ENCODE measurements around the gene BOK. TPM values are rescaled to one million over a fixed set of nuclear protein-coding genes. Genes with fewer than 3 reads are reported as not detected.

BOK gene
- total and polyA plus RNA-seq, 10 of the 15 experiments (the other 5 are each of a cell fraction or from before 2014, with no cell fraction given): 0.04 to 0.15 (median 0.12) TPM; not detected in 7

DNA sequence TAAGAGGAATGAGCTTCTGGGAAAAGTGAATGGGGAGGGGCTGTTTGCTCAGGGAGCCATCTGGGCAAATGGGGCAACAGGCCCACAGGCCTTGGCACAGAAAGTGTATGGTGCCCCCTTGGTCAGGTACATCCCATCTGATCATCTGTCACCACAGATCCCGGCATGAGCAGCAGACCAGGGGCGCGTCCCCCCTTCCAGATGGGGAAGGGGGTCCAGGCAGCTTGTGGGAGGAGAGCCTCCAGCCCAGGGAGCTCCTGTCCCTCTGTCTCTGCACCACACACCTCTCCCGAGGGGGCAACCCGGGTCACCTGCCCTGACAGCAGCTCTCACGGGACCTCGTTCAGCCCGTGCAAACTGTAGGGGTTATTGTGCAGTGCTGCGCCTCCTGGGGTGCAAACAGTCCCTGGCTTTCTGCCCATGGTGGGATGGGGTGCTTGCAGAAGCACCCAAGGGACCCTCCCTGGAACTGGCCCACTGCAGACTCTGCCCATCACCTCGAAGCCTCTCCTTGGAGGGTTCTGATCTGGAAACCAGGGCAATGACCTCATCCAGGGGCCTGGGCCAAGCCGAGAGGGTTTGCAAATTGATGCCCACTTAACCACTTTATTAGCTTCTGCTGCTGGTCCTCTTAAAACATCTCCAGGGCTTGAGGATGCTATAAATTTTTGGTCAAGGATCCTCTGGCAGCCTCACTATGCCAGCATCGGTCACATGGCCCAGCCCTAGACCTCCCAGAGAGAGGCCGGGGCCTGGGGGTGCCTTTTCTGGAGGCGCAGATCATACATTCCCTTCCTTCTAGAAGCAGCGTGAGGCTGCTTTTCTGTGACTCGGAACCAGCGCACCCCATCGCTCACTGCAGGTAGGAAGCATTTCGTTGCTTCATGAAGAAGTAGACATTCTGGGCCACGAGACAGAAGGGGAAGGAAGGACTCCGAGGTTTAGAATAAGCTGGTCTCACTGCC lies 7.6 kb upstream of the BOK start:
- no peak overlapping the region for H3K27ac ChIP-seq (ENCODE audit: control insufficient read depth, insufficient read depth)
- no peak overlapping the region for H3K4me3 ChIP-seq
- RAD21 ChIA-PET (ENCODE audit: unreplicated experiment): no interaction called here
- SMC1A ChIA-PET (ENCODE audit: uncharacterized antibody, unreplicated experiment): no interaction called here
- no peaks in the 10 kb centered on the region for H3K79me2 ChIP-seq (ENCODE audit: control insufficient read depth, insufficient read depth, low read length)
- ATAC-seq (no peak), DNase-seq (ENCODE audit: low read depth, low spot score) (no peak), FAIRE-seq (no peak)
- CTCF ChIA-PET: no interaction called here
- no peak overlapping the region for H3K4me2 ChIP-seq (ENCODE audit: control insufficient read depth, insufficient read depth)
- no TSS peak for BruUV-seq (replicated peaks)
- in situ Hi-C loops (cut with MboI) (no loop called here), intact Hi-C loops (cut with micrococcal nuclease; ENCODE audit: unreplicated experiment) (no loop called here)
- no peak overlapping the region for H2AFZ ChIP-seq (ENCODE audit: control insufficient read depth, low read depth, low read length)
- POLR2A ChIA-PET: no interaction called here
- no peaks in the 10 kb centered on the region; a peak in 2 of 4 replicates for H3K27me3 ChIP-seq (replicated peaks in 1 of 2; ENCODE audit: control insufficient read depth in 2 of 2, insufficient read depth in 2 of 2, low read length in 1 of 2)
- no peaks in the 10 kb centered on the region for H3K9me3 ChIP-seq (replicated peaks; ENCODE audit: control insufficient read depth, insufficient read depth, low read length)
- no peaks in the 10 kb centered on the region for H3K36me3 ChIP-seq (ENCODE audit: control insufficient read depth in 2 of 2, insufficient read depth in 2 of 2, low read length in 1 of 2)
- WGBS (ENCODE audit: insufficient coverage, insufficient replicate concordance, low lambda C conversion rate, missing lambda C conversion rate): 33% methylated on average over 21 of the region's 21 CpGs
- TF ChIP-seq EGR1 (IDR thresholded peaks at IDR 0.05; ENCODE audit: borderline replicate concordance in 1 of 2, low read depth in 2 of 2, low read length in 2 of 2) (no peak), JUND (IDR thresholded peaks at IDR 0.05; ENCODE audit: low read depth, low read length) (no peak), SIX5 (IDR thresholded peaks at IDR 0.05; ENCODE audit: low read depth, low read length, severe bottlenecking) (no peak), ZNF207 (IDR thresholded peaks at IDR 0.05; ENCODE audit: borderline replicate concordance) (no peak), POLR2AphosphoS5 (IDR thresholded peaks at IDR 0.05; ENCODE audit: low read length) (no peak), NBN (IDR thresholded peaks at IDR 0.05) (no peak), KAT2A (conservative IDR thresholded peaks at IDR 0.05; ENCODE audit: control insufficient read depth, low read depth, low read length) (no peak)
- TF ChIP-seq, protein P1, sequence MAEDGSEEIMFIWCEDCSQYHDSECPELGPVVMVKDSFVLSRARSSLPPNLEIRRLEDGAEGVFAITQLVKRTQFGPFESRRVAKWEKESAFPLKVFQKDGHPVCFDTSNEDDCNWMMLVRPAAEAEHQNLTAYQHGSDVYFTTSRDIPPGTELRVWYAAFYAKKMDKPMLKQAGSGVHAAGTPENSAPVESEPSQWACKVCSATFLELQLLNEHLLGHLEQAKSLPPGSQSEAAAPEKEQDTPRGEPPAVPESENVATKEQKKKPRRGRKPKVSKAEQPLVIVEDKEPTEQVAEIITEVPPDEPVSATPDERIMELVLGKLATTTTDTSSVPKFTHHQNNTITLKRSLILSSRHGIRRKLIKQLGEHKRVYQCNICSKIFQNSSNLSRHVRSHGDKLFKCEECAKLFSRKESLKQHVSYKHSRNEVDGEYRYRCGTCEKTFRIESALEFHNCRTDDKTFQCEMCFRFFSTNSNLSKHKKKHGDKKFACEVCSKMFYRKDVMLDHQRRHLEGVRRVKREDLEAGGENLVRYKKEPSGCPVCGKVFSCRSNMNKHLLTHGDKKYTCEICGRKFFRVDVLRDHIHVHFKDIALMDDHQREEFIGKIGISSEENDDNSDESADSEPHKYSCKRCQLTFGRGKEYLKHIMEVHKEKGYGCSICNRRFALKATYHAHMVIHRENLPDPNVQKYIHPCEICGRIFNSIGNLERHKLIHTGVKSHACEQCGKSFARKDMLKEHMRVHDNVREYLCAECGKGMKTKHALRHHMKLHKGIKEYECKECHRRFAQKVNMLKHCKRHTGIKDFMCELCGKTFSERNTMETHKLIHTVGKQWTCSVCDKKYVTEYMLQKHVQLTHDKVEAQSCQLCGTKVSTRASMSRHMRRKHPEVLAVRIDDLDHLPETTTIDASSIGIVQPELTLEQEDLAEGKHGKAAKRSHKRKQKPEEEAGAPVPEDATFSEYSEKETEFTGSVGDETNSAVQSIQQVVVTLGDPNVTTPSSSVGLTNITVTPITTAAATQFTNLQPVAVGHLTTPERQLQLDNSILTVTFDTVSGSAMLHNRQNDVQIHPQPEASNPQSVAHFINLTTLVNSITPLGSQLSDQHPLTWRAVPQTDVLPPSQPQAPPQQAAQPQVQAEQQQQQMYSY (CRISPR knock-in tag; IDR thresholded peaks at IDR 0.05): no peak
- H3K9ac ChIP-seq (ENCODE audit: control insufficient read depth, insufficient read depth, low read length): no peak overlapping the region
- H3K4me1 ChIP-seq (ENCODE audit: control insufficient read depth, insufficient read depth, low read length): no peaks in the 10 kb centered on the region
- H4K20me1 ChIP-seq (ENCODE audit: control insufficient read depth, insufficient read depth): no peaks in the 10 kb centered on the region

Measured in GM12878 (cell line).